ENCODE measurements around the gene PALD1.

Gene PALD1

GRCh38 chr10:70538195-70538520 lies 59.6 kb downstream of the PALD1 start:
- DNase-seq, result no peak

DNA sequence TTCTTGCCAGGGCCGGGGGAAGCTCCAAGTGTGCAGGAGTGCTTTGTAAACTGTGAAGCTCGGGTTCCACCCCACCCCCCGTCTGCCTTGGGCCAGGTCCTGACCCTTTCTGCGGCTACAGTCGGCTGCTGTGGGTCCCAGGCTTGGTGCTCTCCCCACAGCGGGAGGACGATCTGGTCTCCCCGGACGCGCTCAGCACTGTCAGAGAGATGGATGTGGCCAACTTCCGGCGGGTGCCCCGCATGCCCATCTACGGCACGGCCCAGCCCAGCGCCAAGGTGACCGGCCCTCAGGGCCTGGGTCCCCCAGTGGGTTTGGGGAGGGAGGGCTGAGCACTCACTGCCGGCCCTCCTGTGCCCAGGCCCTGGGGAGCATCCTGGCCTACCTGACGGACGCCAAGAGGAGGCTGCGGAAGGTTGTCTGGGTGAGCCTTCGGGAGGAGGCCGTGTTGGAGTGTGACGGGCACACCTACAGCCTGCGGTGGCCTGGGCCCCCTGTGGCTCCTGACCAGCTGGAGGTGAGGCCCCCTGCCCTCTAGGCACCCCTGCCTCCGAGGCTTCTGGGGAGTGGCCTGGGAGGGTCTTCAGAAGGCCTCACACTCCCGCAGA lies 60.3 kb downstream of the PALD1 start:
- no peak for DNase-seq

DNA sequence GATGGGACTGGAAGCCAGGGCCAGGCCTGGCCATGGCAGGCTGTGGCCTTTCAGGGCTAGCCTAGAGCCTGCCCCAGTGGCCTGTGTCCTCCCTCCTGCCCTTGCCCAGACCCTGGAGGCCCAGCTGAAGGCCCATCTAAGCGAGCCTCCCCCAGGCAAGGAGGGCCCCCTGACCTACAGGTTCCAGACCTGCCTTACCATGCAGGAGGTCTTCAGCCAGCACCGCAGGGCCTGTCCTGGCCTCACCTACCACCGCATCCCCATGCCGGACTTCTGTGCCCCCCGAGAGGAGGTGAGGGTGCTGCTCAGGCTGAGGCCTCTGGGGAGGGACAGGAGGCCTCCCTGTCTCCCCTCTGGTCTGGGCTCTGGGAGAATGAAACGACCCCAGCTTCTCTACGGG lies 60.9 kb downstream of the PALD1 start:
- DNase-seq, result no peak

- DNase-seq, result no peak
These were observed 61.7 kb downstream of the PALD1 start for GRCh38 chr10:70540089-70540788.

- DNase-seq, result no peak
These were observed 62.3 kb downstream of the PALD1 start for GRCh38 chr10:70540789-70541360.

DNA sequence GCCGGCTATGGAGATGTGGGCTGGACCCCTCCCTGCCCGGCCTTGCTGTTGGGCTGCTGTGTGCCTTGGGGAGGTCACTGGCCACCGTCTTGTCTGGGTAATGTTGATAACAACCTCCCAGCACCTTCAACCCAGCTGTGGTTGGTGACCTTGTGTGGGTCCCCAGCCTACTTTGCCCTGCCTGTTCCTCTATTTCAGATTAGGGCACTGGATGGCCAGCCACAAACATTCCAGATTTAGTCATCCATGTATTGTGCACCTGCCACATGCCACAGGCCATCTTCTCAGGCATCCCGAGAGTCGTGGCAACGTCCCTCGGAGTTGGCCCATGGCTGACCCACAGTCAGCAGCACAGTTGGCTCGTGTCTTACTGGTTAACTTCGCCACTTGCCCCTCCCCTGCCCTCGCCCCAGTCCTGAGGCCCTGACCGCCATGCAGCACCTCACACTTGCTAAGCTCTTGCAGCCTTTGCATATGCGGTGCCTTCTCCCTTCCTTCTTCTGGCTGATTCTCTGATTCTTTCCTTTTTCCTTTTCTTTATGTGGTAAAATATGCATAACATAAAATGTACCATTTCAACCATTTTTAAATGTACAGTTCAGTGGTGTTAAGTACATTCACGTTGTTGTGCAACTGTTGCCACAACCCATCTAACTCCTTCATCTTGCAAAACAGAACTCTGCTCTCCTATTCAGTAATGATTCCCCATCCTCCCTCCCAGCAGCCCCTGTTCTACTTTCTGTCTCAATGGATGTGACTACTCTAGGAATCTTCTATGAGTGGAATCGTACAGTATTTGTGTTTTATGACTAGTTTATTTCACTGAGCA lies 63.4 kb downstream of the PALD1 start:
- DNase-seq, result no peak

GRCh38 chr10:70542565-70542938 lies 64.0 kb downstream of the PALD1 start:
- DNase-seq, result no peak

DNA sequence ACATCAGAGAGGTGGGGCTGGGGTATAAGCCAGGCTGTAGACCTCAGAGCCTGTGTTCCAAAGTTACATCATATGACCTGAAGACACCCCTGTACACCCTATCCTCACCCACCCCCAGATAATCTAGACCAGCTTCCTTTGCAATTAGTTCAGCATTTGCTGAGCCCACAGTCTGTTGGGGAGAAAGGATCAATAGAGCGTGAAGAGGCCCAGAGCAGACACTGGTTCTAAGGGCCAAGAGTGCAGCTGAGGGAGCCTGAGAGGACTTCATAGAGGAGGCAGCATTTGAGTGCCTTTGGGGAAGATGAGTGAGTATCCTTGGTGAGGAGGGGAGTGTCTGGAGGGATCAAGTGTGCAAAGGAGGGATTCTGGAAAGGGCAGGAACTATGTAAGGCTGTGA lies 65.3 kb downstream of the PALD1 start:
- DNase-seq, result no peak

GRCh38 chr10:70544431-70545340 lies 66.1 kb downstream of the PALD1 start:
- DNase-seq, result no peak

- no peak for DNase-seq
These were observed 68.0 kb downstream of the PALD1 start for GRCh38 chr10:70546584-70546983.

- DNase-seq, result no peak
These were observed 70.9 kb downstream of the PALD1 start for GRCh38 chr10:70549351-70549961.

DNA sequence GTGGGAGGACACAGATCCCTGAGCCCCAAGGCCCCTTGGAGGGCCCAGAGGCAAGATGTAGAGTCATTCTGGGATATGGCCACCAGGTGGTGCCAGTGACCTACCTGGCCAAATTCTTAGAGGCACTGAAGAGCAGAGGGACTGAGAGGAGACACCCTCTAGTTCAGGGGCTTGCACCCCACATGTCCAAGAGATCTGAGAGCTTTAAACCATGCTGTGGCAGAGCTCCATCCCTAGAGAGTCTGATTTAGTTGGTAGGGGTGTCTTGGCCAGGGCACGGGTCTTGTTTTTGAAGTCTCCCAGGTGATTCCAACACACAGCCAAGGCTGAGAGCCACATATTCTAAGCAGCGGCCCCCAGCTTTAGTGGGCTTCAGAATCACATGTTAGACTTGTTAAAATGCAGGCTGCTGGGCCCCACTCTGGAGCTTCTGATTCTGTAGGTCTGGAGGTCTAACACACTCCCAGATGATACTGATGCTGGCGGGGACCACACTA lies 71.4 kb downstream of the PALD1 start:
- peak; percentile 27 for DNase-seq

DNA sequence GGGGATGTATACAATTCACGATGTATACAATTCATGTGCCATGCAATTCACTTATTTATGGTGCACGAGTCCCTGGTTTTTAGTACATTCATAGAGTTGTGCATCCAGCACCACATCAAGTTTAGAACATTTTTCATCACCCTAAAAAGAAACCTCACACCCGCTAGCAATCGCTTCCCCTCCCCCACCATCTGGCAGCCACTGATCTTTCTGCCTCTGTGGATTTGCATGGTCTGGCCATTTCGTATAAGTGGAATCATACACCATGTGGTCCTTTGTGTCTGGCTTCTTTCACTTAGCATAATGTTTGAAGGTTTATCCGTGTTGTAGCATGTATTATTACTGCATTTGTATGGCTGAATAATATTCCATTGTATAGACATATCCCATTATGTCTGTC lies 71.9 kb downstream of the PALD1 start:
- DNase-seq, result no peak

- DNase-seq, result no peak
These were observed 72.9 kb downstream of the PALD1 start for GRCh38 chr10:70551466-70551865.

DNA sequence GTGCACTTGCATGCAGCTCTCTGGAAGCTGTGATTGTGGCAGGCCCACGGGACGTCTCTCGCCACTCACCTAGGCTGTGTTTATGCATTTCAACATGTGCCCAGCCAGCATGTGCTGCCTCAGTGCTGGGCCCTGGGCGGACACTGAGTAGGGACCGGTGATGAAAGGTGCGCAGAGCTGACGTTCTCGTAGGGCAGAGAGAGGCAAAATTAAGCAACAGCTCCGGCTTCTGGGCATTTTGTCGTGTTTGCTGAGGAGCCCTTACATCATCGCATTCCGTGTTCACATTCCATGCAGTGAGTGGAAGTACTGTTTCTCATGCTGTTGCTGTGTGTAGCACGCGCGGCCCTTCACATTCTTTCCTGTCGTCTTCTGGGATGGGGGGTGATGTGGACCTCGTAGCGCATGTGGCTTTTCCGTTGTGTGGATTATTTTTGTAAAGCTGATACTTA lies 73.4 kb downstream of the PALD1 start:
- DNase-seq, result no peak

GRCh38 chr10:70552586-70552985 lies 74.0 kb downstream of the PALD1 start:
- DNase-seq, result no peak

DNA sequence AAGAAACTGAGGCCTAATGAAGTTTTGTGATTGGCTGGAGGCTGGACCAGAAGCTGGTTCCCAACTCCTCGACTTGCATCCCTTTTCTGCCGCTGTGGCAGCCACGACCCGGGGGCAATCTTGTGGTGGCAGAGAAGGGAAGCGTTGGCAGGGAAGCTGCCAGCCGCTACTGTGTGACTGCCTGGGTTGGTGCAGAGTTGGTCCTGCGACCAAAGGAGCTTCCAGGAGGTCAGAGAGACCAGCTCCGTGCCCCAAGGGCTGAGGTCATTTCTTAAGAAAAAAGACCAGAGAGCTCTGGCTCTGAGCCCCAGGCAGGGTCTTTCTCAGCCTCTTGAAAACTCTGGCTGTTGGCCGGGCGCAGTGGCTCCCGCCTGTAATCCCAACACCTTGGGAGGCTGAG lies 76.8 kb downstream of the PALD1 start:
- no peak for DNase-seq

- no peak for DNase-seq
These were observed 78.7 kb downstream of the PALD1 start for GRCh38 chr10:70557086-70557845.

- no peak for DNase-seq
These were observed 79.3 kb downstream of the PALD1 start for GRCh38 chr10:70557876-70558275.

- no peak for DNase-seq
These were observed 79.7 kb downstream of the PALD1 start for GRCh38 chr10:70558295-70558694.
